Subcutaneous adipose tissue (tissue), 4 donors: Measurements from ENCODE around the gene CPOX. TPM values are rescaled to one million over a fixed set of nuclear protein-coding genes. Genes with fewer than 3 reads are reported as not detected.

Experiments used
- total RNA-seq, 4 donors: library from RNA; depleted of rRNA; stranded (reverse); fragments of >200 nt; gene quantifications; one replicate each; pipeline ENCODE4 v1.1.0, GENCODE V29; 2016
- TF ChIP-seq, protein P1 (sequence below): fragments of 450-650 bp; IDR thresholded peaks from one replicate; pipeline ENCODE4 v1.5.1; 2016; ENCODE audit warnings: low read depth, mild to moderate bottlenecking, control low read depth, antibody characterized with exemption, moderate library complexity

CPOX gene
- total RNA-seq, 4 donors from 2014 or later: 10.8 to 33.2 (median 16.2) TPM

- TF ChIP-seq, protein P1, sequence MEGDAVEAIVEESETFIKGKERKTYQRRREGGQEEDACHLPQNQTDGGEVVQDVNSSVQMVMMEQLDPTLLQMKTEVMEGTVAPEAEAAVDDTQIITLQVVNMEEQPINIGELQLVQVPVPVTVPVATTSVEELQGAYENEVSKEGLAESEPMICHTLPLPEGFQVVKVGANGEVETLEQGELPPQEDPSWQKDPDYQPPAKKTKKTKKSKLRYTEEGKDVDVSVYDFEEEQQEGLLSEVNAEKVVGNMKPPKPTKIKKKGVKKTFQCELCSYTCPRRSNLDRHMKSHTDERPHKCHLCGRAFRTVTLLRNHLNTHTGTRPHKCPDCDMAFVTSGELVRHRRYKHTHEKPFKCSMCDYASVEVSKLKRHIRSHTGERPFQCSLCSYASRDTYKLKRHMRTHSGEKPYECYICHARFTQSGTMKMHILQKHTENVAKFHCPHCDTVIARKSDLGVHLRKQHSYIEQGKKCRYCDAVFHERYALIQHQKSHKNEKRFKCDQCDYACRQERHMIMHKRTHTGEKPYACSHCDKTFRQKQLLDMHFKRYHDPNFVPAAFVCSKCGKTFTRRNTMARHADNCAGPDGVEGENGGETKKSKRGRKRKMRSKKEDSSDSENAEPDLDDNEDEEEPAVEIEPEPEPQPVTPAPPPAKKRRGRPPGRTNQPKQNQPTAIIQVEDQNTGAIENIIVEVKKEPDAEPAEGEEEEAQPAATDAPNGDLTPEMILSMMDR: no peak
Observed at GRCh38 chr3:98542623-98543022, 50.8 kb downstream of the CPOX start.

GRCh38 chr3:98541695-98542094, 51.7 kb downstream of the CPOX start:
- TF ChIP-seq, protein P1: no peak

GRCh38 chr3:98540346-98540745, 53.1 kb downstream of the CPOX start:
- TF ChIP-seq, protein P1: no peak

- TF ChIP-seq, protein P1: no peak
Observed at GRCh38 chr3:98536456-98537017, 56.9 kb downstream of the CPOX start.

GRCh38 chr3:98534734-98535133, 58.7 kb downstream of the CPOX start:
- TF ChIP-seq, protein P1: no peak

- TF ChIP-seq, protein P1: no peak
Observed at GRCh38 chr3:98534168-98534567, 59.2 kb downstream of the CPOX start.

DNA sequence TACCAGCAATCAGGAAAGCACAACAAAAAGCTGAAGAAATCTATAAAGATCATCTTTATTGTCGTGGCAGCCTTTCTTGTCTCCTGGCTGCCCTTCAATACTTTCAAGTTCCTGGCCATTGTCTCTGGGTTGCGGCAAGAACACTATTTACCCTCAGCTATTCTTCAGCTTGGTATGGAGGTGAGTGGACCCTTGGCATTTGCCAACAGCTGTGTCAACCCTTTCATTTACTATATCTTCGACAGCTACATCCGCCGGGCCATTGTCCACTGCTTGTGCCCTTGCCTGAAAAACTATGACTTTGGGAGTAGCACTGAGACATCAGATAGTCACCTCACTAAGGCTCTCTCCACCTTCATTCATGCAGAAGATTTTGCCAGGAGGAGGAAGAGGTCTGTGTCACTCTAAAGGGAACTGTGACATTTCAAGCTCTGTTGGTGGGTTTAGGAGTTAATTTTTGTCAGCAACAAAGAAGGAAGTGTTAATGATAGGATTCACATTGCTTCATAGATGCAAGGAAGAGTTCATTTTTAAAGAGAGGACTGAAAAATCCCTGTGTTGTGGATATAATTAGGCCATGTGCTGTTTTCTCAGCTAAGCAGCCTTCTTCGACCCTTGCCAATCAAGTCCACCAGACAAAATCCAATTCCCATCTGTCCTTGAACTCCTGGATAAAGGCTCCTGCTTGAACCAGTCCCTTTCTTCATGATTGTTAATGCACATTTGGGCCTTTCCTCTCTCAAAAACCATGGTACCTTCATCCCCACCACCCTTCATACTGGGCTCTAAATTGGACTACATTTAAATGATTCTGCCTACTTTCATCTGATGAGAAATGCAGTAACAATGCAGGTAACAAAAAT, 60.5 kb downstream of the CPOX start:
- TF ChIP-seq, protein P1: no peak
